H9 (cell line): Measurements from ENCODE around the gene LSM11. TPM values are rescaled to one million over a fixed set of nuclear protein-coding genes. Genes with fewer than 3 reads are reported as not detected.

Source experiments
- DNase-seq: peaks from one replicate; pipeline ENCODE4 v3.0.0-alpha.2; 2017
- H2AFZ ChIP-seq: one replicate; pipeline ENCODE4 v1.6.1; 2013; ENCODE audit warnings: mild to moderate bottlenecking, low read length, control low read depth, moderate library complexity
- H2AK5ac ChIP-seq: 2 replicates; pipeline ENCODE4 v1.6.1; 2013; ENCODE audit warnings: low read length, control low read depth, mixed read lengths; ENCODE audit not compliant: insufficient read length
- H2BK120ac ChIP-seq: one replicate; pipeline ENCODE4 v1.6.1; 2013; ENCODE audit warnings: low read depth, mild to moderate bottlenecking, low read length, control low read depth, inconsistent platforms; ENCODE audit not compliant: poor library complexity, severe bottlenecking
- H2BK12ac ChIP-seq: 2 replicates; pipeline ENCODE4 v1.6.1; 2013; ENCODE audit warnings: low read length, control low read depth, mixed read lengths, low read depth; ENCODE audit not compliant: insufficient read length
- H2BK15ac ChIP-seq: 2 replicates; pipeline ENCODE4 v1.6.1; 2013; ENCODE audit warnings: low read depth, low read length, control low read depth
- H2BK20ac ChIP-seq: one replicate; pipeline ENCODE4 v1.6.1; 2013; ENCODE audit warnings: low read depth, mild to moderate bottlenecking, low read length, control low read depth, inconsistent platforms; ENCODE audit not compliant: poor library complexity, severe bottlenecking
- H2BK5ac ChIP-seq: 2 replicates; pipeline ENCODE4 v1.6.1; 2013; ENCODE audit warnings: low read length, control low read depth, mixed read lengths; ENCODE audit not compliant: insufficient read length
- H3K14ac ChIP-seq: 2 replicates; pipeline ENCODE4 v1.6.1; 2013; ENCODE audit warnings: low read length, control low read depth; ENCODE audit not compliant: insufficient read depth
- H3K18ac ChIP-seq: 2 replicates; pipeline ENCODE4 v1.6.1; 2013; ENCODE audit warnings: low read depth, mild to moderate bottlenecking, mixed read lengths, low read length, control low read depth; ENCODE audit not compliant: insufficient read length
- H3K23ac ChIP-seq: 2 replicates; pipeline ENCODE4 v1.6.1; 2013; ENCODE audit warnings: low read length, control low read depth, mixed read lengths, low read depth; ENCODE audit not compliant: insufficient read length
- H3K23me2 ChIP-seq: 2 replicates; pipeline ENCODE4 v1.6.1; 2013; ENCODE audit warnings: low read depth, mild to moderate bottlenecking, mixed read lengths, low read length, control low read depth; ENCODE audit not compliant: insufficient read length, poor library complexity, severe bottlenecking
- H3K27ac ChIP-seq: 2 replicates; pipeline ENCODE4 v1.5.1; 2013; ENCODE audit warnings: low read length, control low read depth, mixed read lengths, low read depth; ENCODE audit not compliant: insufficient read length
- H3K27me3 ChIP-seq: 2 replicates; pipeline ENCODE4 v1.6.1; 2013; ENCODE audit warnings: low read length, control low read depth, inconsistent platforms; ENCODE audit not compliant: insufficient read depth
- H3K4ac ChIP-seq: 2 replicates; pipeline ENCODE4 v1.6.1; 2013; ENCODE audit warnings: low read depth, mild to moderate bottlenecking, control low read depth, inconsistent platforms, low read length, moderate library complexity
- H3K4me1 ChIP-seq: 2 replicates; pipeline ENCODE4 v1.6.1; 2013; ENCODE audit warnings: low read length, control low read depth, inconsistent platforms; ENCODE audit not compliant: insufficient read depth
- H3K4me2 ChIP-seq: 2 replicates; pipeline ENCODE4 v1.6.1; 2013; ENCODE audit warnings: low read length, control low read depth, mixed read lengths; ENCODE audit not compliant: insufficient read length, insufficient read depth
- H3K56ac ChIP-seq: 2 replicates; pipeline ENCODE4 v1.6.1; 2013; ENCODE audit warnings: low read depth, mild to moderate bottlenecking, mixed read lengths, low read length, control low read depth; ENCODE audit not compliant: insufficient read length
- H3K79me1 ChIP-seq: 2 replicates; pipeline ENCODE4 v1.6.1; 2013; ENCODE audit warnings: low read depth, mild to moderate bottlenecking, moderate library complexity, low read length, control low read depth, inconsistent platforms; ENCODE audit not compliant: insufficient read depth, poor library complexity, severe bottlenecking
- H3K79me2 ChIP-seq: 2 replicates; pipeline ENCODE4 v1.6.1; 2013; ENCODE audit warnings: low read length, control low read depth, inconsistent platforms; ENCODE audit not compliant: insufficient read depth
- H3K9ac ChIP-seq: 2 replicates; pipeline ENCODE4 v1.6.1; 2013; ENCODE audit warnings: low read length, control low read depth, mixed read lengths; ENCODE audit not compliant: insufficient read length; ENCODE audit errors: extremely low read depth
- H3K9me3 ChIP-seq: one replicate; pipeline ENCODE4 v1.6.1; 2013; ENCODE audit warnings: low read depth, low read length, inconsistent platforms; ENCODE audit not compliant: control insufficient read depth
- H3T11ph ChIP-seq: one replicate; pipeline ENCODE4 v1.6.1; 2013; ENCODE audit warnings: mild to moderate bottlenecking, low read length, control low read depth, inconsistent platforms
- H4K20me1 ChIP-seq: one replicate; pipeline ENCODE4 v1.6.1; 2013; ENCODE audit not compliant: control insufficient read depth, insufficient read length, insufficient read depth
- H4K5ac ChIP-seq: 2 replicates; pipeline ENCODE4 v1.6.1; 2013; ENCODE audit warnings: low read depth, mild to moderate bottlenecking, mixed read lengths, low read length, control low read depth; ENCODE audit not compliant: insufficient read length
- H4K8ac ChIP-seq: replicated peaks from 2 replicates; pipeline ENCODE4 v1.6.1; 2013; ENCODE audit warnings: low read length, control low read depth, mixed read lengths, low read depth; ENCODE audit not compliant: insufficient read length
- H4K91ac ChIP-seq: 2 replicates; pipeline ENCODE4 v1.6.1; 2013; ENCODE audit warnings: low read depth, mild to moderate bottlenecking, moderate library complexity, mixed read lengths, low read length, control low read depth; ENCODE audit not compliant: insufficient read length
- H3K27ac Mint-ChIP-seq, 3 experiments: 2 replicates in 2 of 3; 3 replicates in 1 of 3; pipeline ENCODE4 v1.8.0; 2020 to 2021; ENCODE audit warnings: mixed read lengths in 3 of 3, mild to moderate bottlenecking in 1 of 3, moderate library complexity in 1 of 3
- H3K27me3 Mint-ChIP-seq: 2 replicates; pipeline ENCODE4 v1.8.0; 2021; ENCODE audit warnings: low read depth, mild to moderate bottlenecking, moderate library complexity, mixed read lengths
- H3K36me3 Mint-ChIP-seq, 3 experiments: 2 replicates in 2 of 3; 3 replicates in 1 of 3; pipeline ENCODE4 v1.8.0; 2020 to 2021; ENCODE audit warnings: low read depth in 3 of 3, mixed read lengths in 3 of 3; ENCODE audit not compliant: insufficient read depth in 1 of 3
- H3K4me1 Mint-ChIP-seq, 2 experiments: 2 replicates each; pipeline ENCODE4 v1.8.0; 2020; ENCODE audit warnings: mixed read lengths in 2 of 2
- H3K4me3 Mint-ChIP-seq, 2 experiments: 2 replicates in 1 of 2; 3 replicates in 1 of 2; pipeline ENCODE4 v1.8.0; 2020 to 2021; ENCODE audit warnings: mild to moderate bottlenecking in 2 of 2, mixed read lengths in 2 of 2, moderate library complexity in 1 of 2
- H3K9me3 Mint-ChIP-seq, 2 experiments: 2 replicates in 1 of 2; 3 replicates in 1 of 2; pipeline ENCODE4 v1.8.0; 2020; ENCODE audit warnings: mild to moderate bottlenecking in 2 of 2, mixed read lengths in 2 of 2, moderate library complexity in 1 of 2
- CTCF ChIP-seq: fragments of 200-600 bp; sonication (generic); conservative IDR thresholded peaks from 3 replicates; pipeline ENCODE4 v1.8.0; 2021; ENCODE audit warnings: antibody characterized with exemption, mild to moderate bottlenecking
- WGBS: extraction: QIAGEN DNeasy Blood & Tissue Kit; methylation state at CpG from one replicate; pipeline ENCODE4 v1.1.7; 2013; ENCODE audit warnings: missing lambda C conversion rate, low lambda C conversion rate, mixed read lengths; ENCODE audit not compliant: insufficient read length; ENCODE audit errors: extremely low coverage; 5-methylcytosine and 5-hydroxymethylcytosine counted together
- total RNA-seq: library from RNA; stranded (reverse); gene quantifications from 2 replicates; pipeline ENCODE4 v1.2.1, GENCODE V29; 2021

Gene LSM11
- total RNA-seq, 1 experiment from 2014 or later = 4.7 TPM

GRCh38 chr5:157710882-157711281 lies 32.6 kb upstream of the LSM11 start:
- no peak overlapping the region for H3K4ac ChIP-seq
- no peak overlapping the region for H4K91ac ChIP-seq
- no peaks in the 10 kb centered on the region for H4K20me1 ChIP-seq
- H3K9me3 Mint-ChIP-seq = no peaks in the 10 kb centered on the region
- DNase-seq = no peak
- no CpG with 5 or more reads among the region's 2 CpGs for WGBS
- H3K18ac ChIP-seq = no peak overlapping the region
- H3K79me1 ChIP-seq = no peaks in the 10 kb centered on the region
- no peaks in the 10 kb centered on the region for H3K4me1 Mint-ChIP-seq
- no peak overlapping the region for H4K5ac ChIP-seq
- H2BK15ac ChIP-seq = no peak overlapping the region
- H2BK20ac ChIP-seq = no peak overlapping the region
- no peaks in the 10 kb centered on the region for H3K4me1 ChIP-seq
- H3K27ac ChIP-seq = no peak overlapping the region
- H3K9ac ChIP-seq = no peak overlapping the region
- no peak overlapping the region for H3K23ac ChIP-seq
- H2AFZ ChIP-seq = no peak overlapping the region
- no peak overlapping the region for H3K4me3 Mint-ChIP-seq
- no peak overlapping the region for H2BK5ac ChIP-seq
- H4K8ac ChIP-seq = no peak overlapping the region
- H2AK5ac ChIP-seq = no peak overlapping the region
- H3K56ac ChIP-seq = no peak overlapping the region
- no peak overlapping the region for H3K27ac Mint-ChIP-seq
- H3K36me3 Mint-ChIP-seq = no peaks in the 10 kb centered on the region
- H3K27me3 ChIP-seq = no peaks in the 10 kb centered on the region
- TF ChIP-seq CTCF = no peak
- H3T11ph ChIP-seq = no peak overlapping the region
- no peak overlapping the region for H2BK12ac ChIP-seq
- H3K4me2 ChIP-seq = no peak overlapping the region
- no peaks in the 10 kb centered on the region for H3K9me3 ChIP-seq
- H3K23me2 ChIP-seq = no peaks in the 10 kb centered on the region
- no peaks in the 10 kb centered on the region; the same call in 1 of the 2 replicates for H3K27me3 Mint-ChIP-seq
- H3K79me2 ChIP-seq = no peaks in the 10 kb centered on the region
- H2BK120ac ChIP-seq = no peak overlapping the region
- H3K14ac ChIP-seq = no peak overlapping the region
